ENCODE data around the gene POLR2I.

DNA sequence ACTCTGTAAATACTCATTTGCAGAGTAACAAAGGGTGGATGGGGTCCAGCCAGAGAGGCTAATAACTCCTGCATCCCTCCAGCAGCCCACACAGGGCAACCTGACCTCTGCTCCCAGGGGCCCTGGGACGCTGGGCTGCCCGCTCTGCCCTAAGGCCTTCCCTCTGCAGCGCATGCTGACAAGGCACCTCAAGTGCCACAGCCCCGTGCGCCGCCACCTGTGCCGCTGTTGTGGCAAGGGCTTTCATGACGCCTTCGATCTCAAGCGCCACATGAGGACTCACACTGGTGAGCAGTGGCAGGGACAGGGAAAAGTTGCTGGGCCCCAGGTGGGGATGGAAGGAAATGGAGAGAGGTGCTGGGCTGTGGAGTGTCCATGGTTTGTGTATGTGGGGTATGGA lies 2.0 kb downstream of the POLR2I start:
- TF ChIP-seq, protein P1, sequence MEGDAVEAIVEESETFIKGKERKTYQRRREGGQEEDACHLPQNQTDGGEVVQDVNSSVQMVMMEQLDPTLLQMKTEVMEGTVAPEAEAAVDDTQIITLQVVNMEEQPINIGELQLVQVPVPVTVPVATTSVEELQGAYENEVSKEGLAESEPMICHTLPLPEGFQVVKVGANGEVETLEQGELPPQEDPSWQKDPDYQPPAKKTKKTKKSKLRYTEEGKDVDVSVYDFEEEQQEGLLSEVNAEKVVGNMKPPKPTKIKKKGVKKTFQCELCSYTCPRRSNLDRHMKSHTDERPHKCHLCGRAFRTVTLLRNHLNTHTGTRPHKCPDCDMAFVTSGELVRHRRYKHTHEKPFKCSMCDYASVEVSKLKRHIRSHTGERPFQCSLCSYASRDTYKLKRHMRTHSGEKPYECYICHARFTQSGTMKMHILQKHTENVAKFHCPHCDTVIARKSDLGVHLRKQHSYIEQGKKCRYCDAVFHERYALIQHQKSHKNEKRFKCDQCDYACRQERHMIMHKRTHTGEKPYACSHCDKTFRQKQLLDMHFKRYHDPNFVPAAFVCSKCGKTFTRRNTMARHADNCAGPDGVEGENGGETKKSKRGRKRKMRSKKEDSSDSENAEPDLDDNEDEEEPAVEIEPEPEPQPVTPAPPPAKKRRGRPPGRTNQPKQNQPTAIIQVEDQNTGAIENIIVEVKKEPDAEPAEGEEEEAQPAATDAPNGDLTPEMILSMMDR (IDR thresholded peaks at IDR 0.05) = no peak
- no peak for TF ChIP-seq POLR2A (IDR thresholded peaks at IDR 0.05; ENCODE audit: low read depth)
